Measurements from ENCODE around the gene GNB5.

The GNB5 gene

DNA sequence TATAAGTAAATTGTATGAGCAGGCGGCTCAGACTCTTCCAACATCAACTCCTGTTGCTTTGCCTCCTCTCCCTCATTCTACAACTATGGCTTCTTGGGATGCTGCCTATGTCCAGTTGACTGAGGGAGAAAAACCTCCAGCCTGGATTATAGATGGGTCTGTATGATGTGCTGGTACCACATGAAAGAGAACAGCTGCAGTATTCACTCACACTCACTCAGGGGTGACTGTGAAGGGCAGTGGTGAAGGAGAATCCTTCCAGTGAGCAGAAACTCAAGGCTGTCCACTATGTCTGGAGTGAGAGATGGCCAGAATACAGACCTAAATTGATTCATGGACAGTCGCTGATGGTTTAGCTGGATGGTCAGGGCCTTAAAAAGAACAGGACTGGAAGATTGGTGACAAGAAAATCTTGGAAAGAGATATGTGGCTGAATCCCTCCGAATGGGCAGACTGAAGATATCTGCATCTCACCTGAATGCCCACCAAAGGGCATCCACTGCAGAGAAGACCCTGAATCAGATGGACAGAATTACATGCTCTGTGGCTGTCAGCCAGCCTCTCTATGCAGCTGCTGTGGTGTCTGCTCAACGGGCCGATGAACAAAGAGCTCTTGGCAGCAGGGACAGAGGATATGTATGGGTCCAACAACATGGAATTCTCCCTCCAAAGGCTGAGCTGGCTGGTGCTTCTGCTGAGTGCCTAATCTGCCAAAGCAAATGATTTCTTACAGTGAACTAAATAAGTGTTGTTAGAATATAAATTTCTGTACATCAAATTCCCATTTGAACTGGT is 76.7 kb downstream of the GNB5 start:
- no peaks in the 10 kb centered on the region for H3K9me3 ChIP-seq (ENCODE audit: control insufficient read depth, low read depth, low read length)
- no peaks in the 10 kb centered on the region for H3K36me3 ChIP-seq (ENCODE audit: control insufficient read depth, low read depth, low read length)
- peaks cover 2% of the 10 kb centered on the region for H3K4me1 ChIP-seq (ENCODE audit: control insufficient read depth, low read depth, low read length)
- H3K27me3 ChIP-seq (ENCODE audit: control insufficient read depth, insufficient read depth, low read length): no peaks in the 10 kb centered on the region
- no peak overlapping the region for H3K9ac ChIP-seq (ENCODE audit: low read length)
- no peak overlapping the region for H3K27ac ChIP-seq (ENCODE audit: low read length)
- no peak overlapping the region for H3K4me3 ChIP-seq (ENCODE audit: low read length)

GRCh38 chr15:52113708-52114107 is 77.5 kb downstream of the GNB5 start:
- Histone ChIP-seq H3K27me3 (ENCODE audit: control insufficient read depth, insufficient read depth, low read length) (no peaks in the 10 kb centered on the region), H3K9ac (ENCODE audit: low read length) (no peak overlapping the region), H3K27ac (ENCODE audit: low read length) (no peak overlapping the region), H3K4me1 (ENCODE audit: control insufficient read depth, low read depth, low read length) (peaks cover 7% of the 10 kb centered on the region), H3K36me3 (ENCODE audit: control insufficient read depth, low read depth, low read length) (no peaks in the 10 kb centered on the region), H3K4me3 (ENCODE audit: low read length) (no peak overlapping the region), H3K9me3 (ENCODE audit: control insufficient read depth, low read depth, low read length) (no peaks in the 10 kb centered on the region)

- H3K27me3 ChIP-seq (ENCODE audit: control insufficient read depth, insufficient read depth, low read length): no peaks in the 10 kb centered on the region
- H3K4me1 ChIP-seq (ENCODE audit: control insufficient read depth, low read depth, low read length): peaks cover 7% of the 10 kb centered on the region
- H3K9ac ChIP-seq (ENCODE audit: low read length): no peak overlapping the region
- H3K9me3 ChIP-seq (ENCODE audit: control insufficient read depth, low read depth, low read length): no peaks in the 10 kb centered on the region
- H3K36me3 ChIP-seq (ENCODE audit: control insufficient read depth, low read depth, low read length): no peaks in the 10 kb centered on the region
- no peak overlapping the region for H3K4me3 ChIP-seq (ENCODE audit: low read length)
- H3K27ac ChIP-seq (ENCODE audit: low read length): no peak overlapping the region
Measured at GRCh38 chr15:52113235-52113634, 78.0 kb downstream of the GNB5 start.

DNA sequence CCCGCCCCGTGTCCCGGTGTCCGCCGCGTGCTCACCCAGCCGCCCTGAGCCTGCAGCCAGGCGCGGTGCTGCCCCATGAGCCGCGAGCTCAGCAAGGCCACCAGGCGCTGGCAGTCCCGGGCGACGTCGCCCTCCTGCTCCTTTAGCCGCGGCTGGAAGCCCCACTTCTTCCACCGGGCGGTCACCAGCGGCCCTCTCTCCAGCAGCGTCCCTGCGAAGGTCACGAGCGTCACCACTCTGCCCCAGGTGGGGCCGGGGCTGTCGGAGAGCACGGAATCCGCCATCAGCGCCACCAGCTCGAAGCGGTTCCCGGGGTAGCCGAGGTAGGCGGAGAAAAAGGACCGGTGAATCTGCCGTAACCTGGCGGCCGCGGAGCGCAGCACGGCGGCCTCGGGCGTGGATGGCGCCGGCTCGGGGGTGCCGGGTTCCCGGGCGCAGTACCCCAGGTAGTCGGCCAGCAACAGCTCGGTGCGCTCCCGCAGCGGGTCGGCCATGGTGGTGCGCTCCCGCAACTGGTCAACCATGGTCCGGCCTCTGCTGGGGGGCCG is 78.9 kb downstream of the GNB5 start:
- H3K9me3 ChIP-seq (ENCODE audit: control insufficient read depth, low read depth, low read length): no peaks in the 10 kb centered on the region
- H3K27ac ChIP-seq (ENCODE audit: low read length): no peak overlapping the region
- peaks cover 7% of the 10 kb centered on the region for H3K4me1 ChIP-seq (ENCODE audit: control insufficient read depth, low read depth, low read length)
- H3K36me3 ChIP-seq (ENCODE audit: control insufficient read depth, low read depth, low read length): no peaks in the 10 kb centered on the region
- no peak overlapping the region for H3K9ac ChIP-seq (ENCODE audit: low read length)
- no peaks in the 10 kb centered on the region for H3K27me3 ChIP-seq (ENCODE audit: control insufficient read depth, insufficient read depth, low read length)
- no peak overlapping the region for H3K4me3 ChIP-seq (ENCODE audit: low read length)

DNA sequence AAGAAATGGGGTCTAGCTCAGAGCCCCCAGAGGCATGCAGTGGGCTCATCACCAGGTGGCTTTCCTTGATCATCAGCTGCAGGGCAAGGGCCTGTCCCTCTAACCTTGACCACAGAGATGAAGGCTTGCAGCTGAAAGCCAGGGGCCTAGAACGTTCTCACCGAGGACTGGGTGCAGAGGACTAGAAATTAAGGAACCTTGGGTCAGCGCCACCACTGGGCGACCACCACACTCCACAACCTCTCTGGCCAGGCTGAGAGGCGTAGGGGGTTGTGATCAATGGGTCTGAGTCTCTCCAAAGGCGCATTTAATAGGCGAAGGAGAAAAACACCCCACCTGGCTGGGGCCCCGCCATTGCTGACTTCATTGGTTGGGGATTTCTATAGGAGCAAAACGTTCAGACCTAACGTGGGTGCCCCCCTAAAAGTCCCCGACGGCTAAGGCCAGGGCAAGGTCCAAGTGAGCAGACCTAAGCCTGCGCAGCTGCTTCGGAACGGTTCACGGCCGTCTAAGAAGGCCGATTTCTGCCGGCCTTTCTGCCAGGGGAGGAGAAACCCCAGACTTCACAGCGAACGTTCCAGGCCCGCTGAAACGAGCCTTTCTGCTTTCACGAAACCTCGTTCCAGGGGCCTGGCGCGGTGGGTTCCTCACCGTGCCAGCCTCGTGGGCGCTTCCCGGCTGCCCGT is 79.5 kb downstream of the GNB5 start:
- peaks cover 7% of the 10 kb centered on the region for H3K4me1 ChIP-seq (ENCODE audit: control insufficient read depth, low read depth, low read length)
- H3K27me3 ChIP-seq (ENCODE audit: control insufficient read depth, insufficient read depth, low read length): no peaks in the 10 kb centered on the region
- no peaks in the 10 kb centered on the region for H3K9me3 ChIP-seq (ENCODE audit: control insufficient read depth, low read depth, low read length)
- no peak overlapping the region for H3K27ac ChIP-seq (ENCODE audit: low read length)
- H3K9ac ChIP-seq (ENCODE audit: low read length): no peak overlapping the region
- H3K4me3 ChIP-seq (ENCODE audit: low read length): no peak overlapping the region
- H3K36me3 ChIP-seq (ENCODE audit: control insufficient read depth, low read depth, low read length): no peaks in the 10 kb centered on the region

DNA sequence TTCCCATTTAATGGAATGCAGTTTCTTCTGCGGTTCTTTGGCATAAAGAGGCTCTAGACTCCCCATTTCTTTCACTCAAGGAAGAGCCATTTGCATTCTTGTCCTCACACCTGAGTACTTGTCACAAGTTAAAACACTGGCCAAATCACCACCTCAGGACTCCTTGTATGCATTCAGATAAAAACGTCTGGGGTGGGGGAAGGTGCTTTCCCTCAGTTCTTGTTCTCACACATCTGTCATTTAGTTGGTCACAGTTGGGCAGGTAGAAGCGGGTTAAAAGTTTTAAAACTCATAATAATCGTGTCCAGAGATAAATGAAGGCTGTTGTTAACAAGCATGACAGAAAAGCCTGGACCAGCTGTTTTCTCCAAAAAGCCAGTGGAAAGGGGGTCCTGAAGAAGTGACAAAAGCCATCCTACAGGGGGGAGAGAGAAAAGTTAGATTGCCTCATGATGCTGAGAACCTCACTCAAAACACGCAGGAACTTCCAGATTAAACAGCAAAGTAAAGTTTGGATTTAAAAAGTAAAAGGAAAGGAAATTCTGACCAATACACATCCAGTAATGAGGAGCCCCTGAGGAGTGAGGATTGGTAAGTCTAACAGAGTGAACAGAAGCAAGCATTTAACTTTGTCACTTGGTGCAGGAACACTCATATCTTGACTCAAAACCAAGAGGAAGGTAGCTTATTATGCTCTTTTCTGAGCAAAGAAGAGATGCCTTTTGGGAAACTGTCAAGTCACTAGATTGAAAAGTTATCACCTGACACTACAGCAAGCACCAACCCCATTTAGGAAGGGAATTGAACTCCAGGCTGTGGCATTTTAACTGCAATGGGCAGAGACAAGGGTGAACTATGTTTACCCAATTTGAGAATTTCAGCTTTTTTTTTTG is 81.4 kb downstream of the GNB5 start:
- H3K36me3 ChIP-seq (ENCODE audit: control insufficient read depth, low read depth, low read length): no peaks in the 10 kb centered on the region
- no peak overlapping the region for H3K9ac ChIP-seq (ENCODE audit: low read length)

GRCh38 chr15:52107238-52107637 is 84.0 kb downstream of the GNB5 start:
- Histone ChIP-seq H3K9ac (ENCODE audit: low read length) (no peak overlapping the region), H3K4me1 (ENCODE audit: control insufficient read depth, low read depth, low read length) (peaks cover 7% of the 10 kb centered on the region), H3K4me3 (ENCODE audit: low read length) (no peak overlapping the region), H3K27me3 (ENCODE audit: control insufficient read depth, insufficient read depth, low read length) (no peaks in the 10 kb centered on the region), H3K36me3 (ENCODE audit: control insufficient read depth, low read depth, low read length) (no peaks in the 10 kb centered on the region), H3K9me3 (ENCODE audit: control insufficient read depth, low read depth, low read length) (no peaks in the 10 kb centered on the region), H3K27ac (ENCODE audit: low read length) (no peak overlapping the region)

More for the DNA sequence above, 81.4 kb downstream of the GNB5 start:
- Histone ChIP-seq H3K9me3 (ENCODE audit: control insufficient read depth, low read depth, low read length) (no peaks in the 10 kb centered on the region), H3K27ac (ENCODE audit: low read length) (no peak overlapping the region), H3K4me3 (ENCODE audit: low read length) (no peak overlapping the region), H3K27me3 (ENCODE audit: control insufficient read depth, insufficient read depth, low read length) (no peaks in the 10 kb centered on the region), H3K4me1 (ENCODE audit: control insufficient read depth, low read depth, low read length) (peaks cover 7% of the 10 kb centered on the region)

DNA sequence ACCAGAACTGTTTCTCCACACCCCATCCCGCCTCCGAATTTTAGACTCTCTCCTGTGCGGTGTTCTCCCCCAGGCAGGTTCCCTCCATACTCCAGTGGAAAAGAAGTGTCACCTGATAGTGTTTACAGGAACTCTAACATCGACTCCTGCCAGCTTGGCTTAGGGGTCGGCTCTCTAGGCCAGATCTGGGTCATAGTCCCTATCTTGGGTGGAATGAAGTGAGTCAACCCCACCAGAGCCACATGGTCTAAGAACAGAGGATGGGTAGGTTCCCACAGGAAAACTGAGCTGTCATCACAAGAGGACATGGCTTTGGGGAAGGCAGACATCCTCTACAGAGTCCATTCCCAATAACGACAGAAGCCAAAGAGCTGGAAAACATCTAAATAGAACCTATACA is 84.6 kb downstream of the GNB5 start:
- no peaks in the 10 kb centered on the region for H3K36me3 ChIP-seq (ENCODE audit: control insufficient read depth, low read depth, low read length)
- no peak overlapping the region for H3K4me3 ChIP-seq (ENCODE audit: low read length)
- H3K27me3 ChIP-seq (ENCODE audit: control insufficient read depth, insufficient read depth, low read length): no peaks in the 10 kb centered on the region
- no peak overlapping the region for H3K27ac ChIP-seq (ENCODE audit: low read length)
- no peak overlapping the region for H3K9ac ChIP-seq (ENCODE audit: low read length)
- peaks cover 7% of the 10 kb centered on the region for H3K4me1 ChIP-seq (ENCODE audit: control insufficient read depth, low read depth, low read length)
- no peaks in the 10 kb centered on the region for H3K9me3 ChIP-seq (ENCODE audit: control insufficient read depth, low read depth, low read length)

DNA sequence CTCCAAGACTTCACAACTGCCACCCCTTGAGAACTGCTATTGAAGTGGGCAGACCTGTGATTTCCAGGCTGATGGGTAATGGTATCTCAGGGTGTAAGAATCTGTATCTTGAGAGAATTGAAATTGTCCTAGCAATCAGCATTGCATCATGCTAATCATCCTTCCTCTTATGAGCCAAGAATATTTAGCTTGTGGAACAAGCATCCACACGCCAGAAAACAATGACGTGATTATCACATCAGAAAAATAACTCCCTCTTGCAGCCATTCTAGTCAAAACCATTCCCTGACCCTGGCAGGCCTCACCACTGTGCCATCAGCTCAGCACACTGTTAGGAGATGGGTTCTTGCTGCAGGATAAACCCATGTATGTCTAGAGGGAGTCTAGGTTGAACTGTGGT is 85.3 kb downstream of the GNB5 start:
- no peak overlapping the region for H3K9ac ChIP-seq (ENCODE audit: low read length)
- H3K9me3 ChIP-seq (ENCODE audit: control insufficient read depth, low read depth, low read length): no peaks in the 10 kb centered on the region
- peaks cover 7% of the 10 kb centered on the region for H3K4me1 ChIP-seq (ENCODE audit: control insufficient read depth, low read depth, low read length)
- H3K36me3 ChIP-seq (ENCODE audit: control insufficient read depth, low read depth, low read length): no peaks in the 10 kb centered on the region
- no peak overlapping the region for H3K4me3 ChIP-seq (ENCODE audit: low read length)
- no peak overlapping the region for H3K27ac ChIP-seq (ENCODE audit: low read length)
- H3K27me3 ChIP-seq (ENCODE audit: control insufficient read depth, insufficient read depth, low read length): no peaks in the 10 kb centered on the region

DNA sequence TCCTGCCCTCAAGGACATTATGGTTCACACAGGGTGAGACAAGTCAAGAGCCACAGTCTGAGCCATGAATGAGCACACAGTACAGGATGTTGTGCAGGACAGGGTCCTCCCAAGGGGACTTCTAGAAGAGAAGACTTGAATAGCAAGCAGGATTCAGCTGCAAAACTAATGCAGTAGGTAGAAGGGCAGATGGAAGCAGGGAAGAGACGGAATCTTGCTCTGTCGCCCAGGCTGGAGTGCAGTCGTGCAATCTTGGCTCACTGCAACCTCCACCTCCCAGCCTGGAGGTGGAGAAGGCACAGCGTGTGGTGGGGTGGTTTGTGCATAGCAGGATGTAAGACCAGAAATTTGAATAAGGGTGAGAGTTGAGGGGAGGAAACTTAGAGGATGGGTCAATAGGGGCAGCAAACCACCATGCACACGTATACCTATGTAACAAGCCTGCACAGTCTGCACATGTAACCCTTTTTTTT is 86.6 kb downstream of the GNB5 start:
- Histone ChIP-seq H3K9ac (ENCODE audit: low read length) (no peak overlapping the region), H3K9me3 (ENCODE audit: control insufficient read depth, low read depth, low read length) (no peaks in the 10 kb centered on the region), H3K36me3 (ENCODE audit: control insufficient read depth, low read depth, low read length) (no peaks in the 10 kb centered on the region), H3K4me1 (ENCODE audit: control insufficient read depth, low read depth, low read length) (peaks cover 5% of the 10 kb centered on the region), H3K27me3 (ENCODE audit: control insufficient read depth, insufficient read depth, low read length) (no peaks in the 10 kb centered on the region), H3K4me3 (ENCODE audit: low read length) (no peak overlapping the region), H3K27ac (ENCODE audit: low read length) (no peak overlapping the region)

Data from iPS-18a (cell line).